ENCODE measurements around the gene SCAI. TPM values are rescaled to one million over a fixed set of nuclear protein-coding genes. Genes with fewer than 3 reads are reported as not detected.
A peak's percentile ranks its signal among the peaks of the same experiment; 100 is the strongest.

The SCAI gene
- total and polyA plus RNA-seq, 9 of the 15 experiments (the other 6 are each of a cell fraction or from before 2014, with no cell fraction given) = 0.70 to 12.4 (median 4.2) TPM

DNA sequence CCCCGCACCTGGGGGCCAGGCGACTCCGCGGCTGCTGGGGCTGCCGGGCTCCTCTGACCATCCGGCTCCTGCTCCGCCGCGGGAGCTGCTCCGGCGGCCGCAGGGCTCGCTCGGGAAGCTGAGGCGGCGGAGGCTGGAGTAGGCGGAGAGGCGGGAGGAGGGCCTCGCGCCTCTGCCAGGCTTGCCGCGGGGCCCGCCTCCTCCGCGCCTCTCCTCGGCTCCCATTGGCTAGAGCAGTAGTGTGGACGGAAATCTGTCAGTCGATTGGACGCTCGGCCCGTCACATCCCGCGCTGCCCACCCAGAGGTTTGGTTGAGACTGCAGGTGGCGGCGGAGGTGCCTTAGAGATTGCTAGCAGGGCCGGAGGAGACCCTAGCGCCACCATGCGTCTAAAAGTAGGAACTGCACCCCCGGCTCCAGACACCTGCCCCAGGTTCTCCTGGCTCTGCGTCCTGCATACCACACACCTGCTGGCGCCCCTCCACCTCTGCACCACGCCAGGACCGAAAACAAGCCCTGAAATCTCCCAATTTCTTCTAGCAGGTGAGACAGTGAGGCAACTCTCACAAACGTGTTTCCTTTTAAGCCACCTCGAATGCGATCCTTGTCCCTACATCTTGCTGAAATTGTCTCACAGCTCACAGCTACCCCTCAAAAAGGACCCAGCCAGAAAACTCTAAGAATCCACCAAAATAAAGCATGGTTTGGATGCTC, at the start of gene SCAI (continued):
- TF ChIP-seq, protein P1, sequence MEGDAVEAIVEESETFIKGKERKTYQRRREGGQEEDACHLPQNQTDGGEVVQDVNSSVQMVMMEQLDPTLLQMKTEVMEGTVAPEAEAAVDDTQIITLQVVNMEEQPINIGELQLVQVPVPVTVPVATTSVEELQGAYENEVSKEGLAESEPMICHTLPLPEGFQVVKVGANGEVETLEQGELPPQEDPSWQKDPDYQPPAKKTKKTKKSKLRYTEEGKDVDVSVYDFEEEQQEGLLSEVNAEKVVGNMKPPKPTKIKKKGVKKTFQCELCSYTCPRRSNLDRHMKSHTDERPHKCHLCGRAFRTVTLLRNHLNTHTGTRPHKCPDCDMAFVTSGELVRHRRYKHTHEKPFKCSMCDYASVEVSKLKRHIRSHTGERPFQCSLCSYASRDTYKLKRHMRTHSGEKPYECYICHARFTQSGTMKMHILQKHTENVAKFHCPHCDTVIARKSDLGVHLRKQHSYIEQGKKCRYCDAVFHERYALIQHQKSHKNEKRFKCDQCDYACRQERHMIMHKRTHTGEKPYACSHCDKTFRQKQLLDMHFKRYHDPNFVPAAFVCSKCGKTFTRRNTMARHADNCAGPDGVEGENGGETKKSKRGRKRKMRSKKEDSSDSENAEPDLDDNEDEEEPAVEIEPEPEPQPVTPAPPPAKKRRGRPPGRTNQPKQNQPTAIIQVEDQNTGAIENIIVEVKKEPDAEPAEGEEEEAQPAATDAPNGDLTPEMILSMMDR (IDR thresholded peaks at IDR 0.05 in 2 of 3, conservative IDR thresholded peaks at IDR 0.05 in 1 of 3; ENCODE audit: insufficient read depth in 2 of 3, low read depth in 1 of 3, low read length in 3 of 3) = peak; percentile 97 to 98 (median 97)
- no peak for TF ChIP-seq ZNF589 (CRISPR knock-in tag; IDR thresholded peaks at IDR 0.05; ENCODE audit: low read depth)
- TF ChIP-seq CREM (IDR thresholded peaks at IDR 0.05; ENCODE audit: low read depth) = peak; percentile 81
- TF ChIP-seq SPI1 (IDR thresholded peaks at IDR 0.05; ENCODE audit: borderline replicate concordance, low read depth, low read length) = 0 out of 2 replicates have a peak, but pooled peaks have one; percentile 21
- peak; percentile 96 for TF ChIP-seq FOS (IDR thresholded peaks at IDR 0.05; ENCODE audit: extremely low read depth, insufficient read length)
- TF ChIP-seq TBP (optimal IDR thresholded peaks at IDR 0.05; ENCODE audit: low read depth, low read length) = peak; percentile 38
- peak; percentile 86 for TF ChIP-seq POLR2G (IDR thresholded peaks at IDR 0.05; ENCODE audit: low read depth, low read length)
- peak; percentile 55 for TF ChIP-seq ZFX (CRISPR knock-in tag; IDR thresholded peaks at IDR 0.05)
- TF ChIP-seq NBN (IDR thresholded peaks at IDR 0.05; ENCODE audit: low read depth) = 0 out of 2 replicates have a peak, but pooled peaks have one; percentile 49
- TF ChIP-seq THRAP3 (IDR thresholded peaks at IDR 0.05; ENCODE audit: borderline replicate concordance) = no peak
- no peak for TF ChIP-seq CHD1 (IDR thresholded peaks at IDR 0.05; ENCODE audit: low read length)
- TF ChIP-seq U2AF2 (optimal IDR thresholded peaks at IDR 0.05; ENCODE audit: low read depth, low read length) = no peak
- 0 out of 2 replicates have a peak, but pooled peaks have one; percentile 13 for TF ChIP-seq CBFA2T2 (conservative IDR thresholded peaks at IDR 0.05)
- TF ChIP-seq, protein P2, sequence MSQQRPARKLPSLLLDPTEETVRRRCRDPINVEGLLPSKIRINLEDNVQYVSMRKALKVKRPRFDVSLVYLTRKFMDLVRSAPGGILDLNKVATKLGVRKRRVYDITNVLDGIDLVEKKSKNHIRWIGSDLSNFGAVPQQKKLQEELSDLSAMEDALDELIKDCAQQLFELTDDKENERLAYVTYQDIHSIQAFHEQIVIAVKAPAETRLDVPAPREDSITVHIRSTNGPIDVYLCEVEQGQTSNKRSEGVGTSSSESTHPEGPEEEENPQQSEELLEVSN (IDR thresholded peaks at IDR 0.05; ENCODE audit: borderline replicate concordance in 1 of 2, extremely low read depth in 1 of 2, insufficient read depth in 1 of 2, insufficient read length in 1 of 2, low read depth in 1 of 2, low read length in 1 of 2, poor library complexity in 1 of 2, severe bottlenecking in 1 of 2) = peak; percentile 95 to 96
- TF ChIP-seq ATF7 (IDR thresholded peaks at IDR 0.05) = peak; percentile 83
- TF ChIP-seq, protein P3, sequence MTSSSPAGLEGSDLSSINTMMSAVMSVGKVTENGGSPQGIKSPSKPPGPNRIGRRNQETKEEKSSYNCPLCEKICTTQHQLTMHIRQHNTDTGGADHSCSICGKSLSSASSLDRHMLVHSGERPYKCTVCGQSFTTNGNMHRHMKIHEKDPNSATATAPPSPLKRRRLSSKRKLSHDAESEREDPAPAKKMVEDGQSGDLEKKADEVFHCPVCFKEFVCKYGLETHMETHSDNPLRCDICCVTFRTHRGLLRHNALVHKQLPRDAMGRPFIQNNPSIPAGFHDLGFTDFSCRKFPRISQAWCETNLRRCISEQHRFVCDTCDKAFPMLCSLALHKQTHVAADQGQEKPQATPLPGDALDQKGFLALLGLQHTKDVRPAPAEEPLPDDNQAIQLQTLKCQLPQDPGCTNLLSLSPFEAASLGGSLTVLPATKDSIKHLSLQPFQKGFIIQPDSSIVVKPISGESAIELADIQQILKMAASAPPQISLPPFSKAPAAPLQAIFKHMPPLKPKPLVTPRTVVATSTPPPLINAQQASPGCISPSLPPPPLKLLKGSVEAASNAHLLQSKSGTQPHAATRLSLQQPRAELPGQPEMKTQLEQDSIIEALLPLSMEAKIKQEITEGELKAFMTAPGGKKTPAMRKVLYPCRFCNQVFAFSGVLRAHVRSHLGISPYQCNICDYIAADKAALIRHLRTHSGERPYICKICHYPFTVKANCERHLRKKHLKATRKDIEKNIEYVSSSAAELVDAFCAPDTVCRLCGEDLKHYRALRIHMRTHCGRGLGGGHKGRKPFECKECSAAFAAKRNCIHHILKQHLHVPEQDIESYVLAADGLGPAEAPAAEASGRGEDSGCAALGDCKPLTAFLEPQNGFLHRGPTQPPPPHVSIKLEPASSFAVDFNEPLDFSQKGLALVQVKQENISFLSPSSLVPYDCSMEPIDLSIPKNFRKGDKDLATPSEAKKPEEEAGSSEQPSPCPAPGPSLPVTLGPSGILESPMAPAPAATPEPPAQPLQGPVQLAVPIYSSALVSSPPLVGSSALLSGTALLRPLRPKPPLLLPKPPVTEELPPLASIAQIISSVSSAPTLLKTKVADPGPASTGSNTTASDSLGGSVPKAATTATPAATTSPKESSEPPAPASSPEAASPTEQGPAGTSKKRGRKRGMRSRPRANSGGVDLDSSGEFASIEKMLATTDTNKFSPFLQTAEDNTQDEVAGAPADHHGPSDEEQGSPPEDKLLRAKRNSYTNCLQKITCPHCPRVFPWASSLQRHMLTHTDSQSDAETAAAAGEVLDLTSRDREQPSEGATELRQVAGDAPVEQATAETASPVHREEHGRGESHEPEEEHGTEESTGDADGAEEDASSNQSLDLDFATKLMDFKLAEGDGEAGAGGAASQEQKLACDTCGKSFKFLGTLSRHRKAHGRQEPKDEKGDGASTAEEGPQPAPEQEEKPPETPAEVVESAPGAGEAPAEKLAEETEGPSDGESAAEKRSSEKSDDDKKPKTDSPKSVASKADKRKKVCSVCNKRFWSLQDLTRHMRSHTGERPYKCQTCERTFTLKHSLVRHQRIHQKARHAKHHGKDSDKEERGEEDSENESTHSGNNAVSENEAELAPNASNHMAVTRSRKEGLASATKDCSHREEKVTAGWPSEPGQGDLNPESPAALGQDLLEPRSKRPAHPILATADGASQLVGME (CRISPR knock-in tag; IDR thresholded peaks at IDR 0.05) = no peak
- TF ChIP-seq, protein P4, sequence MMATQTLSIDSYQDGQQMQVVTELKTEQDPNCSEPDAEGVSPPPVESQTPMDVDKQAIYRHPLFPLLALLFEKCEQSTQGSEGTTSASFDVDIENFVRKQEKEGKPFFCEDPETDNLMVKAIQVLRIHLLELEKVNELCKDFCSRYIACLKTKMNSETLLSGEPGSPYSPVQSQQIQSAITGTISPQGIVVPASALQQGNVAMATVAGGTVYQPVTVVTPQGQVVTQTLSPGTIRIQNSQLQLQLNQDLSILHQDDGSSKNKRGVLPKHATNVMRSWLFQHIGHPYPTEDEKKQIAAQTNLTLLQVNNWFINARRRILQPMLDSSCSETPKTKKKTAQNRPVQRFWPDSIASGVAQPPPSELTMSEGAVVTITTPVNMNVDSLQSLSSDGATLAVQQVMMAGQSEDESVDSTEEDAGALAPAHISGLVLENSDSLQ (IDR thresholded peaks at IDR 0.05) = peak; percentile 99
- peak; percentile 25; the same call in 1 of the 2 replicates for TF ChIP-seq TCF3 (CRISPR knock-in tag; IDR thresholded peaks at IDR 0.05)

All from K562 (cell line).